COLO829 (cell line): ENCODE results near the gene SRF.
"Not testable (repeated sequence)": the region's sequence is repeated elsewhere in the genome, so short reads cannot be mapped to it uniquely, and the experiment has no call there.

ENCODE experiments used
- DNase-seq: peaks from one replicate; pipeline ENCODE4 v3.0.0; 2012; ENCODE audit warnings: low spot score

SRF gene

GRCh38 chr6:43170931-43171706 lies at the start of gene SRF:
Gene SRF (plus strand): TSS chr6:43171269. CDS start chr6:43171657, 388 bp downstream.
- peak; percentile 98 for DNase-seq

- no peak for DNase-seq
These were observed 48.9 kb upstream of the SRF start for GRCh38 chr6:43122146-43122545.

- no peak for DNase-seq
These were observed 47.4 kb upstream of the SRF start for GRCh38 chr6:43123461-43124314.

GRCh38 chr6:43124481-43124880 lies 46.6 kb upstream of the SRF start:
- no peak for DNase-seq

DNA sequence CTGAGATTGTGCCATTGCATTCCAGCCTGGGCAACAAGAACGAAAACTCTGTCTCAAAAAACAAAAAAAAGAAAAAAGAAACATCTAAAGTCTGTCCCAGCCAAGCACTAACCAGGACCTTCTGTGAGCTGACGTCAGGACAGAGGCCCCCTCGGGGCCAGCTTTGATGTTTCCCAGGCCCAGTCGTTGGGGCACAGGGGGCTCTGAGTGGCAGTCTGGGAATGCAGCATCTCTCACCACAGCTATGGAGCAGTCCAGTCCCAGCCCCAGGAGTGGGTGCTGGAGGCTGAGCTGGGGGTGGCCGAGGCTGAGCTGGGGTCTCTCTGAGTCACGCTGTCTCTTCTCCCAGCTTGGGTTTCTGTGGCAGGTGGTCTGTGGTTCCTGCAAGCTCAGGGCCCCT lies 46.0 kb upstream of the SRF start:
- no peak for DNase-seq

- DNase-seq, result no peak
These were observed 45.5 kb upstream of the SRF start for GRCh38 chr6:43125555-43125954.

GRCh38 chr6:43127180-43127579 lies 43.9 kb upstream of the SRF start:
- DNase-seq, result no peak

- no peak for DNase-seq
These were observed 43.2 kb upstream of the SRF start for GRCh38 chr6:43127877-43128276.

DNA sequence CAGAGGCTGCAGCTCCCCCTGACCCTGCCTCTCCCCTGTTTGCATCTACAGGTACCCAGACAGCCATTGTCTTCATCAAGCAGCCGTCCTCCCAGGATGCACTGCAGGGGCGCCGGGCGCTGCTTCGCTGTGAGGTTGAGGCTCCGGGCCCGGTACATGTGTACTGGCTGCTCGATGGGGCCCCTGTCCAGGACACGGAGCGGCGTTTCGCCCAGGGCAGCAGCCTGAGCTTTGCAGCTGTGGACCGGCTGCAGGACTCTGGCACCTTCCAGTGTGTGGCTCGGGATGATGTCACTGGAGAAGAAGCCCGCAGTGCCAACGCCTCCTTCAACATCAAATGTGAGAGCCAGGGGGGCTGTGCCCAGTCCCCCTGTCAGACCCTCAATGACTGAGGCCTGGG lies 42.1 kb upstream of the SRF start:
- DNase-seq, result no peak

GRCh38 chr6:43129434-43130194 lies 41.5 kb upstream of the SRF start:
- DNase-seq, result peak; percentile 53

- DNase-seq, result no peak
These were observed 40.6 kb upstream of the SRF start for GRCh38 chr6:43130429-43130828.

- not testable (repeated sequence) for DNase-seq
These were observed 39.7 kb upstream of the SRF start for GRCh38 chr6:43131379-43131778.

- no peak for DNase-seq
These were observed 32.8 kb upstream of the SRF start for GRCh38 chr6:43138267-43138666.

DNA sequence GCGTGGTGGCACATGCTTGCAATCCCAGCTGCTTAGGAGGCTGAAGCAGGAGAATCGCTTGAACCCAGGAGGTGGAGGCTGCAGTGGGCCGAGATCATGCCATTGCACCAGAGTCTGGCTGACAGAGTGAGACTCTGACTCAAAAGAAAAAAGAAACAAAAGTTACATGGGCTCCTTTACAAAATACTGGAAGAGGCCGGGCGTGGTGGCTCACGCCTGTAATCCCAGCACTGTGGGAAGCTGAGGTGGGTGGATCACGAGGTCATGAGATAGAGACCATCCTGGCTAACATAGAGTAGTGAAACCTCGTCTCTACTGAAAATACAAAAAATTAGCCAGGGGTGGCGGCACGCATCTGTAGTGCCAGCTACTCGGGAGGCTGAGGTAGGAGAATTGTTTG lies 31.1 kb upstream of the SRF start:
- DNase-seq, result not testable (repeated sequence)

- no peak for DNase-seq
These were observed 29.4 kb upstream of the SRF start for GRCh38 chr6:43141644-43142043.

DNA sequence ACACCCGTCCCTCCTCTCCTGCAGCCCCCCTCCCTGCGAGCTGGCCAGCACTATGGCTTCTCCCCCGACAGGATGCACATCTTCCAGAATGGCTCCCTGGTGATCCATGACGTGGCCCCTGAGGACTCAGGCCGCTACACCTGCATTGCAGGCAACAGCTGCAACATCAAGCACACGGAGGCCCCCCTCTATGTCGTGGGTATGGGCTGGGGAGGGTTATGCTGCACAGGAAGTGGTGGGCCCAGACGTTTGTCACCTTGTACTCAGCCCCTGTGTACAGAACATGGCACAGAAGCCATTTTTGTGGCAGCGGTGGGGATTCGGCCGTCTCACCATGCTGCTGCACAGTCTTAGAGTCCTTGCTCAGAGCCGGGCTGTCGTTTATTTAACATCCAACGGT lies 29.0 kb upstream of the SRF start:
- no peak for DNase-seq

GRCh38 chr6:43143235-43144128 lies 27.6 kb upstream of the SRF start:
- DNase-seq, result peak; percentile 92

GRCh38 chr6:43144879-43145278 lies 26.2 kb upstream of the SRF start:
- DNase-seq, result no peak

DNA sequence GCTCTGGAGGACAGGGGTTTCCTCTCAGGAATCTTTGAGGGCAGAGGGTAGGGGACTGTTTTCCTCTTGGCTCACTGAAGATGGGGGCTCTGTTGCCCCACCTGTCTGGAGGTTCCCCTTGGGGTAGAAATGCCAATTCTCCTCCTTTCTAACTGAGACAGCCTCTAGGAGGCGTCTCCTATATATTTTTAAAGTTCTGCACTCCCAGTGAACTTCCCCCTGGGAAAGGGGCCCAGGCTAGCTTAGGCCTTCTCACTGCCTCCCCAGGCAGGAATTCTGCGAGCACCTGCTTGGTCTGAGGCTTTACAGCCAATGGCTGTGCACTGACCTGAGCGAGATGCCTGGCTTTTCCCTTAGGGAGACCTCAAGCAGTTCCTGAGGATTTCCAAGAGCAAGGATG lies 24.8 kb upstream of the SRF start:
- no peak for DNase-seq

DNA sequence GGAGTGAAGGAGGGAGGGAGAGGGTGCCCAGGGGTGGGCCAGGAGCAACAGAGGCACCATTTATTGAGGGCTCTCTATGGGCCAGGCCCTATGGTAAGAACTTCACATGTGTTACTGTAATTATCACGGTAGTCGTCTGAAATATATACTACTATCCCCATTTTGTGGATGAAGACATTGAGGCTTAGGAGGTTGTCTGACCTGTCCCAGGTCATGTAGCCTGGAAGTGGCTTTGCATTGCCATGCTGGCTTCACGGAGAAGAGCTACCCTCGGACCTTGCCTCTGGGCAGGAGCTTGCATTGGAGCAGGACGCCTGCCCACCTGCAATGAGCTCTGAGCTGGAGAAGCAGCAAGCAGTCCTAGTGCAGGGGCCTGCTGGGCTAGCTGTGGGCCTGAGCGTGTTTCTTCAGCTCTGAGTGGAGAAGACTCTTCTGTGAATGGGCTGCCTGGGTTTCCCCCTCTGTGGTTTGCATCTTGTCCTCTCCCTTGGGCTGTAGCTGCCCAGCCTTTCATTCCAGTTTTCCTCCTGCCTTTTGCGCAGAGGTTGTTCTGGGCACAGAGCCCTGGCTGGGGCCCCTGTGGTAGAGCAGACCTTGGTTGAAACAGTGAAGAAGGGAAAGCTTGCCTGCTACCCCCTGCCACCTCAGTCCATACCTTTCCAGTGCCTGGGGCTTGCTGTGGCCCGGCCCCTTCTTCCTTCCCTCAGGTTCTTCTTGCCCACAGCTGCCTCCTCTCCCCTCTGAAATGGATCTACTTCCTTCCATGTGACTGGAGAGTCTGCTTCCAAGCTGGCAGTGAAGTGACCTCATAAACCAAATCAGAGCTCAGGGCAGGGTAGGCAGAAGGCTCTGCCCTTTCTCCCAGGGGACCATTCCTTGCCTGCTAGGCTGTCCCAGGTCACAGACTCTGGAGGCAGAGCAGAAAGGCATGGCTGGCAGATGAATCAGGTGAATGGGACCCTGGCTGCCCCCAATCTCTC lies 24.1 kb upstream of the SRF start:
- DNase-seq, result no peak
